Smooth muscle cell (in vitro differentiated cells): ENCODE results near the gene CASQ2. TPM values are rescaled to one million over a fixed set of nuclear protein-coding genes. Genes with fewer than 3 reads are reported as not detected.

Experiments used
- DNase-seq: peaks from one replicate; lab custom pipeline; 2025; ENCODE audit not compliant: unreplicated experiment; lab: John Stamatoyannopoulos, UW
- H2AFZ ChIP-seq: fragments of 200-600 bp; sonication (generic); 2 replicates; pipeline ENCODE4 v1.6.0; 2016; ENCODE audit warnings: antibody characterized with exemption, low read depth, mild to moderate bottlenecking
- H3F3A ChIP-seq: fragments of 200-600 bp; sonication (generic); 2 replicates; pipeline ENCODE4 v1.6.0; 2017; ENCODE audit warnings: antibody characterized with exemption, low read depth
- H3K27ac ChIP-seq: fragments of 200-600 bp; sonication (generic); 2 replicates; pipeline ENCODE4 v1.5.1; 2016; ENCODE audit warnings: low read depth, mild to moderate bottlenecking
- H3K27me3 ChIP-seq: fragments of 200-600 bp; sonication (generic); 2 replicates; pipeline ENCODE4 v1.6.1; 2016; ENCODE audit warnings: low read depth, mild to moderate bottlenecking
- H3K36me3 ChIP-seq: fragments of 200-600 bp; sonication (generic); 2 replicates; pipeline ENCODE4 v1.5.1; 2016; ENCODE audit warnings: low read depth
- H3K4me1 ChIP-seq: fragments of 200-600 bp; sonication (generic); 2 replicates; pipeline ENCODE4 v1.5.1; 2016; ENCODE audit warnings: low read depth
- H3K4me2 ChIP-seq: fragments of 200-600 bp; sonication (generic); 2 replicates; pipeline ENCODE4 v1.6.0; 2016; ENCODE audit warnings: mild to moderate bottlenecking
- H3K4me3 ChIP-seq: fragments of 200-600 bp; sonication (generic); 2 replicates; pipeline ENCODE4 v1.5.1; 2016; ENCODE audit warnings: mild to moderate bottlenecking
- H3K79me2 ChIP-seq: fragments of 200-600 bp; sonication (generic); 2 replicates; pipeline ENCODE4 v1.6.0; 2016; ENCODE audit warnings: low read depth, mild to moderate bottlenecking
- H3K9ac ChIP-seq: fragments of 200-600 bp; sonication (generic); 2 replicates; pipeline ENCODE4 v1.6.0; 2016; ENCODE audit warnings: low read depth
- H3K9me3 ChIP-seq: fragments of 200-600 bp; sonication (generic); replicated peaks from 2 replicates; pipeline ENCODE4 v1.5.1; 2016; ENCODE audit warnings: low read depth
- H4K20me1 ChIP-seq: fragments of 200-600 bp; sonication (generic); 2 replicates; pipeline ENCODE4 v1.6.0; 2016; ENCODE audit warnings: low read depth
- WGBS: methylation state at CpG from one replicate; pipeline ENCODE4 v1.1.7; 2016; ENCODE audit warnings: low lambda C conversion rate; 5-methylcytosine and 5-hydroxymethylcytosine counted together
- polyA plus RNA-seq: library from polyadenylated mRNA; unstranded; fragments of >200 nt; fragmentation: Nextera tagmentation; extraction: Ambion mirVana; gene quantifications from 2 replicates; pipeline ENCODE4 v1.2.1, GENCODE V29; 2016
- total RNA-seq: library from RNA; depleted of rRNA; stranded (reverse); fragments of >200 nt; gene quantifications from 2 replicates; pipeline ENCODE4 v1.2.3, GENCODE V29; 2014
- TF ChIP-seq, protein P1 (sequence below): fragments of 200-600 bp; sonication (generic); IDR thresholded peaks from 2 replicates; pipeline ENCODE4 v1.5.1; 2017; ENCODE audit warnings: borderline replicate concordance, mild to moderate bottlenecking, antibody characterized with exemption; ENCODE audit not compliant: insufficient read depth, poor library complexity, severe bottlenecking

Gene CASQ2
- total and polyA plus RNA-seq, 2 experiments from 2014 or later, result not detected

DNA sequence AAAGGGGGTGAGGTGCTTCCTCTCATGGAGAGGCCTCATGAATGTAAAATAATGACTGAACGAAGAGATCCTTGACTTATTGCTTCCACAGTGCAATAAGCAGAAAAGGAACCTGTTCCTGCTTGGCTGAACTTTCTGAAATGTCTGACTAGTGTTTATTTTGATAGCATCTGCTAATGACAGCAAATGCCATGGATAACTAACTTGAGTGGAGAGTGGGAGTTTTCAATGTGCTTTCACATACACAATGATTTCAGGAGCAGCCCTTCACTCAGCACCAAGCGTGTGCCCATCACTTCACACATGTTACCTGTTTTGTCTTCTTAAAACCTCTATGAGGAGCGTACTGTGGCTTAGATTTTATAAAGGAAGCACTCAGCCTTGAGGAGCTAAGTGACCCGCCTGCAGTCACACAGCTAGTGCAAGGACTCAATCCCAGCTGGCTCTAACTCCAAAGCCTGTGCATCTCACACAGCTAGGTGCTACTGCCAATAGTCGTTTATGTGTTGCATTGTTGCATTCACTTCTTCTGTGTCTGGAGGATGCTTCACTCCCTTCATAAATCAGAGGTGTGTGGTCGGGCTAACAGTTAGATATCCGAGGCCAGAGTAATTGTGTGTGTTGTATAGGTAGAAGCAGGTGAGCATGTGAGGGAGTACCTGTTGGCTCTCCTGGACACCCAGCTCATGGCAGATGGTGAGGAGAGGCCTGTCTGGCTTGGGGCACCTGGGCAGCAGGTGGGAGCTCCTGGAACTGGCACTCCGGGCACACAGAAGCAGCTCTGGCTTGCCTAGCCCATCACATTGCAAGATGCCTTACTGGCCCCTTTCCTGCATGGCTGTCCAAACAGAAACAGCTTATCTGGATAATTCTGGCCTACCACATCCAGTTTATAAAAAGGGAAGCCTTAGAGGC, 12.8 kb downstream of the CASQ2 start:
- Histone ChIP-seq H3K4me1 (no peaks in the 10 kb centered on the region), H3K4me2 (no peak overlapping the region), H3K4me3 (no peak overlapping the region), H2AFZ (no peak overlapping the region), H4K20me1 (no peaks in the 10 kb centered on the region), H3F3A (no peaks in the 10 kb centered on the region), H3K9me3 (no peaks in the 10 kb centered on the region), H3K79me2 (no peaks in the 10 kb centered on the region), H3K36me3 (no peaks in the 10 kb centered on the region), H3K9ac (no peak overlapping the region), H3K27ac (no peak overlapping the region), H3K27me3 (no peaks in the 10 kb centered on the region)
- no peak for DNase-seq
- TF ChIP-seq, protein P1, sequence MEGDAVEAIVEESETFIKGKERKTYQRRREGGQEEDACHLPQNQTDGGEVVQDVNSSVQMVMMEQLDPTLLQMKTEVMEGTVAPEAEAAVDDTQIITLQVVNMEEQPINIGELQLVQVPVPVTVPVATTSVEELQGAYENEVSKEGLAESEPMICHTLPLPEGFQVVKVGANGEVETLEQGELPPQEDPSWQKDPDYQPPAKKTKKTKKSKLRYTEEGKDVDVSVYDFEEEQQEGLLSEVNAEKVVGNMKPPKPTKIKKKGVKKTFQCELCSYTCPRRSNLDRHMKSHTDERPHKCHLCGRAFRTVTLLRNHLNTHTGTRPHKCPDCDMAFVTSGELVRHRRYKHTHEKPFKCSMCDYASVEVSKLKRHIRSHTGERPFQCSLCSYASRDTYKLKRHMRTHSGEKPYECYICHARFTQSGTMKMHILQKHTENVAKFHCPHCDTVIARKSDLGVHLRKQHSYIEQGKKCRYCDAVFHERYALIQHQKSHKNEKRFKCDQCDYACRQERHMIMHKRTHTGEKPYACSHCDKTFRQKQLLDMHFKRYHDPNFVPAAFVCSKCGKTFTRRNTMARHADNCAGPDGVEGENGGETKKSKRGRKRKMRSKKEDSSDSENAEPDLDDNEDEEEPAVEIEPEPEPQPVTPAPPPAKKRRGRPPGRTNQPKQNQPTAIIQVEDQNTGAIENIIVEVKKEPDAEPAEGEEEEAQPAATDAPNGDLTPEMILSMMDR, result no peak
- WGBS, result 89% methylated on average over 8 of the region's 8 CpGs

- Histone ChIP-seq H3K9me3 (no peaks in the 10 kb centered on the region), H3F3A (no peaks in the 10 kb centered on the region), H3K27ac (no peak overlapping the region), H3K4me3 (no peak overlapping the region), H3K9ac (no peak overlapping the region), H2AFZ (no peak overlapping the region), H3K4me1 (no peaks in the 10 kb centered on the region), H3K4me2 (no peak overlapping the region), H3K79me2 (no peaks in the 10 kb centered on the region), H3K36me3 (no peaks in the 10 kb centered on the region), H3K27me3 (no peaks in the 10 kb centered on the region), H4K20me1 (no peaks in the 10 kb centered on the region)
- 53% methylated on average over 8 of the region's 8 CpGs for WGBS
- no peak for DNase-seq
- TF ChIP-seq, protein P1, result no peak
Measured at GRCh38 chr1:115753830-115754229, 14.7 kb downstream of the CASQ2 start.

DNA sequence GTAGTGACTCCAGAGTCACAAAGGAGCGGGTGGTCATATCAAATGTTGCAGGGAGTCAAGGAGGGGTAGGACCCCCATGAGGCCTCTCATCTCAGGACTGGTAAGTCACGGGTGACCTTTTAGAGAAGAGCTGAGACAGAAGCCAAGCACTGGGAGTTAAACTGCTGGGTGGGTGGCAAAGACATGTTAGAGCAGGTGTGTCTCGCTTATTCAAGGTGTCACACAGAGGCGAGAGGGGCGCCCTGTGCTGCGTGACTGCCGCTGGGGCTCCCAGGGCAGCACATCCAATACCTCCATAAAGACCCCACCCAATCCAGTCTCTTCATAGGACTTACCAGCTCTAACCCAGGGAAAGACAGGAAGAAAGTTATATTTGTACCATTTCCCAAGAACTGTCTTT, 15.2 kb downstream of the CASQ2 start:
- no peak overlapping the region for H3K27ac ChIP-seq
- H3K4me1 ChIP-seq, result no peaks in the 10 kb centered on the region
- H4K20me1 ChIP-seq, result no peaks in the 10 kb centered on the region
- no peak overlapping the region for H3K4me2 ChIP-seq
- no peak for DNase-seq
- H2AFZ ChIP-seq, result no peak overlapping the region
- no peaks in the 10 kb centered on the region for H3F3A ChIP-seq
- no peak overlapping the region for H3K4me3 ChIP-seq
- H3K36me3 ChIP-seq, result no peaks in the 10 kb centered on the region
- H3K27me3 ChIP-seq, result no peaks in the 10 kb centered on the region
- WGBS, result 87% methylated on average over 7 of the region's 7 CpGs
- H3K9ac ChIP-seq, result no peak overlapping the region
- TF ChIP-seq, protein P1, result no peak
- H3K79me2 ChIP-seq, result no peaks in the 10 kb centered on the region
- H3K9me3 ChIP-seq, result no peaks in the 10 kb centered on the region
